HG03520 (cell line): ENCODE data around the gene SPSB2.
"Not testable (repeated sequence)": the region's sequence is repeated elsewhere in the genome, so short reads cannot be mapped to it uniquely, and the experiment has no call there.

ENCODE experiments used
- ATAC-seq: cut with Tn5 transposase; IDR thresholded peaks from one replicate; pipeline ENCODE4 v1.9.1; 2021; ENCODE audit warnings: mild to moderate bottlenecking, moderate library complexity; ENCODE audit not compliant: unreplicated experiment

The SPSB2 gene

GRCh38 chr12:6903722-6904121, 30.6 kb upstream of the SPSB2 start:
- no peak for ATAC-seq

GRCh38 chr12:6902448-6902847, 29.3 kb upstream of the SPSB2 start:
- ATAC-seq = no peak

- ATAC-seq = no peak
These were observed 26.9 kb upstream of the SPSB2 start for GRCh38 chr12:6899837-6900519.

- no peak for ATAC-seq
These were observed 26.3 kb upstream of the SPSB2 start for GRCh38 chr12:6899427-6899826.

GRCh38 chr12:6896846-6897435, 23.8 kb upstream of the SPSB2 start:
- ATAC-seq = no peak

GRCh38 chr12:6894321-6894720, 21.2 kb upstream of the SPSB2 start:
- ATAC-seq = no peak

- ATAC-seq = not testable (repeated sequence)
These were observed 19.6 kb upstream of the SPSB2 start for GRCh38 chr12:6892683-6893082.

GRCh38 chr12:6891646-6892001, 18.5 kb upstream of the SPSB2 start:
- ATAC-seq = no peak

GRCh38 chr12:6890789-6891645, 17.9 kb upstream of the SPSB2 start:
- ATAC-seq = peak; percentile 91

GRCh38 chr12:6889775-6890573, 16.9 kb upstream of the SPSB2 start:
- not testable (repeated sequence) for ATAC-seq

- not testable (repeated sequence) for ATAC-seq
These were observed 15.7 kb upstream of the SPSB2 start for GRCh38 chr12:6888794-6889193.

GRCh38 chr12:6888360-6888759, 15.3 kb upstream of the SPSB2 start:
- no peak for ATAC-seq

GRCh38 chr12:6887460-6887859, 14.4 kb upstream of the SPSB2 start:
- ATAC-seq = no peak

GRCh38 chr12:6886206-6886999, 13.3 kb upstream of the SPSB2 start:
- not testable (repeated sequence) for ATAC-seq

GRCh38 chr12:6884539-6884938, 11.4 kb upstream of the SPSB2 start:
- no peak for ATAC-seq

- ATAC-seq = no peak
These were observed 10.6 kb upstream of the SPSB2 start for GRCh38 chr12:6883683-6884082.

GRCh38 chr12:6883252-6883651, 10.1 kb upstream of the SPSB2 start:
- no peak for ATAC-seq

GRCh38 chr12:6879824-6880223, 6.7 kb upstream of the SPSB2 start:
- ATAC-seq = not testable (repeated sequence)

GRCh38 chr12:6874015-6874368, 889 bp upstream of the SPSB2 start:
- ATAC-seq = not testable (repeated sequence)
